Measurements from ENCODE around the gene TMLHE.
"Not testable (repeated sequence)": the region's sequence is repeated elsewhere in the genome, so short reads cannot be mapped to it uniquely, and the experiment has no call there.

Gene TMLHE

GRCh38 chrX:155457761-155458447 lies 154.8 kb downstream of the TMLHE start:
- H3K4me3 Mint-ChIP-seq; intact Hi-C loops (cut with micrococcal nuclease); H3K36me3 Mint-ChIP-seq (ENCODE audit: low read depth); H3K27ac Mint-ChIP-seq; H3K9me3 Mint-ChIP-seq; H3K4me1 Mint-ChIP-seq (ENCODE audit: low read depth); H3K27me3 Mint-ChIP-seq: not testable (repeated sequence)

- intact Hi-C loops (cut with micrococcal nuclease) = no loop called here
- Mint-ChIP-seq H3K9me3 (peaks cover 30% of the 10 kb centered on the region), H3K4me3 (no peak overlapping the region), H3K4me1 (ENCODE audit: low read depth) (peaks cover 5% of the 10 kb centered on the region), H3K36me3 (ENCODE audit: low read depth) (peaks cover 21% of the 10 kb centered on the region), H3K27me3 (no peaks in the 10 kb centered on the region), H3K27ac (no peak overlapping the region)
These were observed 171.7 kb downstream of the TMLHE start for GRCh38 chrX:155441097-155441496.

Measured in dendritic cell treated with granulocyte-macrophage colony-stimulating factor and Interleukin-4, amounts not matched to agents 40 ng/mL and 50 ng/mL, for 4 days (primary cell).